Stimulated activated CD8-positive, alpha-beta memory T cell treated with anti-CD3 and anti-CD28 coated beads, Interleukin-7, amount 100 ng/mL, for 1 hour (primary cell): Measurements from ENCODE around the gene SLC12A8.

ENCODE experiments used
- DNase-seq, 2 donors: peaks; one replicate each; pipeline ENCODE4 v3.0.0-alpha.2; 2020; ENCODE audit warnings: low read depth in 2 of 2

The SLC12A8 gene

DNA sequence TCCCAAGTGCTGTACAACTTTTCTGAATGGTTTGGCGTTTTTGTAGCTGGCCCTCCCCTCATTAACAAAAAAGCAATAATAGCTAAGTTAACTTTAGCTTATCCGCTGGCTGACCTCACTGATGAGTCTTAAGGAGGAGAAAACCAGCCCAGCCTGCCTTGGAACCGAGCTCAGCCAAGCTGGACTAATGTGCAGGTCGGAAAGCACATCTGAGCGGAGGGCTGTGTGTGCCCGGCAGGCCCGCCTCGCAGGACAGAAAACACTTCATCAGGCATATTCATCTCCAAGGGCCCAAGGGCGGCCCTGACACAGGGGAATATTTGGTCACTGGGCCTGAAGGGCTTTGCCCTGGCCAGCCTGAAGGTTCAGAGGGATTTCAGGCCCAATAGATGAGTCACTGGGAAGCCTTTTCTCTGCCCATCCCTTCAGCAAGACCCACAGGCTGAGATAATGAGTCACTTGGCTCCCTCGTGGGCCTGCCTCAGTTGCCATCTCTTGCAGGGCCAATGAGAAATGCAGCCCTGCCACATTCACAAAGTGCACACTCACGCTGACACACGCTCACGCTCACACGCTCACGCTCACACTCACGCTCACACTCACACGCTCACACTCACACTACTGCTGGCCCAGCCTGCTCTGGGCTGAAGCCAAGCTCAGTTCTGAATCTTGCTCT lies 75.1 kb downstream of the SLC12A8 start:
- DNase-seq: no peak

DNA sequence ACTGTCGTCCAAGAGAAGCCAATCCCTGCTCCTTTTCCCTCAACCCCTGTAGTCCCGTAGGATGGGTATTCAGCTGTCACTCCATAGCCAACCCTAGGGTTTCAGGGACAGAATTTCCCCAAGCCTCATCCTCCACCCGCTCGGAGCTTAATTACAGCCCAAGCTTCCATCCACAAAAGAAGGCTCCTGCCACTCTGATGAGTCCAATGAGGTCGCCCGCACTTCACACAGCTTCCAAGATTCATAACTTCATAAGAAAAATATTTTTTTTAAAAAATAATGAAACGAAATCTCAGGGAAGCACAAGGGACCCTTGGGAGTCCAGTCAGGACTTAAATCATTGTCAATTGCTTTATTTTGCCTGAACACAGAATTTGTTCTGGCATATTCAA lies 75.6 kb downstream of the SLC12A8 start:
- no peak for DNase-seq

DNA sequence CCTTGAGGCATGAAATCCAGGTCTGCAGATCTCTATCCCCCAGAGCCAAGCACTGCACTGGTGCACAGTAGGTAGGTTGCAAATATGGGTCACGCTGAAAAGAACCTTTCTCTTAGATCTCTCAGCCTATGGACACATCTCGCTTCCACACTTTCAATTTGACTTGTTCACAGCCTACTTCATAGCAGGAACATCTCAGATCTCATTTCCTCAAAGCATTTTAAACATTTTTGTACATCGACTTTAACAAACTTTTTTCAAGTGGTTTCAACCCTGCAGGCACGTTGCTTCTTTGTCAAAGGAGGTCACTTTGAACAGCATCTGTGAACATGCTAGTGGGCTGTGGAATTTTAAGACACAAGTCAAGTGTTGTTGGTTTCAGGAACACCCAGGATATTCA lies 76.0 kb downstream of the SLC12A8 start:
- no peak for DNase-seq

DNA sequence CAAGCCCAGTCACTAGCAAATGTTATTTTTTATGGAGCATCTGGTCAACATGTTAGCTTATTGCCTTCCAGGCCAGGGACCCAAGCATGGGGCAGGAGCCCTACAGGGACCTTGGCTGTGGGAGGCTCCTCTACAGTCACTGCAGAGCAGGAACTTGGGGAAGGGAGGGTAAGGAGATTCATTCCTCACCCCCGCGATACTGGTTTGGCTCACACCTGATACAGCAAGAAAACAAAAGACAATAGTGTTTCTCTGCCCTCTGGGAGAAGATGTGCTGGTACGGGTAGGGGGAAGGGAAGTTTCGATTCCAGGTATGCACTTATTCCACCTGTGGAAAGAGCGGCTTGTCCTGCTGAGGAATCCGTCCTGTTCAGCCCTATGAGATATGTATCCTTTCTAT lies 77.6 kb downstream of the SLC12A8 start:
- DNase-seq: no peak

DNA sequence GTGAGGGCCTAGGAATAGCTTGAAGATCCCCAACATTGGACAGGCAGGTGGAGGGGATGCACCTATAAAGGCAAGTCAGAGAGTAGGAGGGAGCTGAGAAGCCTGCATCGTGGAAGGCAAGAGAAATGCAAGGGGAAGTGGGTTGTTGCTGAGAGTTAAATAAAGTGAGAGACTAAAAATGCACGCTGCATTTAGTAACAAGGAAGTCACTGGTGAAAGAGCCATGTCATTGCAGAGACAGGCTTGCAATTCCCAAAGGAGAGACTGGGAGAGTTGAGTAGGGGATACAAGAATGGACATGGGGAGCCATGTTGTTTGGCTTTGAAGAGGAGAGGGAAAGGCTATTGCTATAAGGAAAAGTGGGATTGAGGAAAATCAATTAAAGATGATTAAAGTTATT lies 79.7 kb downstream of the SLC12A8 start:
- DNase-seq: no peak

DNA sequence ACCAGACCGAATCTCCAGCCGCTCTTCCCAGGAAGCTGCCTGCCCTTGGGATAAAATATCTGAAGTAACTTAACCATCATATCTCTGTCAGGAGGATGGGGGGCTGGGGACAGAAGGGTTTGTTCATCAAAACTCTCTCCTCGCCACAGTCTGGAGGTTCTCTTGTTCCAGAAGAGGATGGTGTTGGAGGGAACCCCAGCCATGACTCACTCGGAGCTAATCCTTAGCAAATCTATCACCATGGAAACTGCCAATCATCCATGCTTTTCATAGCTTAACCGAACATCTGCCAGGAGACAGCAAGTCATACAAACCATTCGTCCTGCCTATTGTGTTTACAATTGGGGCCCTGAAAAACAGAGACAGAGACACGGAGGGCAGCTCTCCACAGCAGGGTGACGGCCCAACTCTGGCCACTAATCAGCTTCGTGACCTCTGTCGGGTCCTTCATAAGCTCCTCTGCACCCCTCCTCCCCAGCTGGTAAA lies 83.0 kb downstream of the SLC12A8 start:
- no peak for DNase-seq

DNA sequence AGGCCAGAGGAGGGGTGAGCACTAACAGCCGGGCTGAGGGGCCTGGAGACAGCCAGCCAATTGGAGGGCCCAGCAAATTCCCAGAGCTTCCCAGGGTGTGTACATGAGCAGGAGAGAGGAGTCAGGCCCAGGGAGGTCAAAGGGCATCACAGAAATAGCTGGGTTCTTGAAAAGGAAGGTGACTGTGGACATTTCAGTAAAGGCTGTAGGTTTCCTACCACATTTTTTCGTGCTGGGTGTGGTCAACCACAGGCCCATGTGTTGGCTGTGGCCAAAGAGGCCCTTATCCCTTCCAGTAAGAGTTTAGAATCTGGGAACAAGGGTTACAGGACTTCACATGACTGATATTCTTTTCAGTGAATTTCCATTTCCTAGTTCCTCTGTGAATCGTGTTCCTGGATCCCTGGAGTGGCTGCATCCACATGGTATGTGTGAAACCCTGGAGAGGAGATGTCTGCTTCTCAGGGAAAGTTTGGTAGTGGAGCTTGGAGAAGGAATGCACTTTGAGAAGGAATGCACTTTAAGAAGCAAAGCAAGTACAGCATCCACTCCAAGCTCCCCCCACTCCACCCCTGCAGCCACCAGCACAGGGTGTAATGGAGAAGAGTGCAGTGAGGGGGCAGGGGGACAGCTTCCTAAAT lies 83.6 kb downstream of the SLC12A8 start:
- DNase-seq: no peak

DNA sequence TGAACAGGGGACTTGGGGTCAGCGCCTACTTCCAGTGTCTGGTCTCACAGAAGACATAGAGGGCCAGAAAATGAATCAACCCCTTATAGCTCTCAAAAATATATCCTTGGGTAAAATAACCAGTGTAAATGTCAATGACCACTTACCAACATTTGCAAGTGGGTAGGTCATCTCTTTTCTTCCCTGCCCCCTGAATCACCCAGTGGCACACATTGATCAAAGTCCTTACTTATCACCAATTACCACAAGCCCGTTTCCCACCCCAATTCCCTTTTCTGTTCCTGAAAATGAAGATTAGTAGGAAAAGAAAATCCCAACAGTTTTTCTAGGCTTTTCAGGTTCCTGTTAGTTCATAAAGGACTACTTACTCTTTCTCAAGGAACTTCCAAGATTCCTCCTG lies 86.2 kb downstream of the SLC12A8 start:
- DNase-seq: no peak

DNA sequence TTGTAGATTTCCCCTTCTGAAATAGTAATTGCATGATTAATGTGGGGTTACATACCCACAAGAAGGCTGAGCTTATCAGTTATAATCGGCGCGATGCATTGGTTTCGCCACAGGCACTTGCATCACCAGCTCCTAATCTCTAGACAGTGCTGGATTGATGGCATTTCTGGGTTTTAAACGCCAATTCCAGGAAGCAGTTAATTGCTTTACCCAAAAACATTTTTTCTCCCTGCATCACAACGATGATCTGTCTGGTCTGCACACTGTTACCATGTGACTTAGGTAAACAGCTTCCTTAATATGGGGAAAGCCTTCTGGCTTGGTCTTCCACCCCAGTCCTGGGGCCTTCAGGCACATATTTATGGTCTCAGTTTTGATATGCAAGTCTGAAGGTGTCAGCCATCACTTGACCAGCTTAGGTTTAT lies 86.7 kb downstream of the SLC12A8 start:
- DNase-seq: no peak

DNA sequence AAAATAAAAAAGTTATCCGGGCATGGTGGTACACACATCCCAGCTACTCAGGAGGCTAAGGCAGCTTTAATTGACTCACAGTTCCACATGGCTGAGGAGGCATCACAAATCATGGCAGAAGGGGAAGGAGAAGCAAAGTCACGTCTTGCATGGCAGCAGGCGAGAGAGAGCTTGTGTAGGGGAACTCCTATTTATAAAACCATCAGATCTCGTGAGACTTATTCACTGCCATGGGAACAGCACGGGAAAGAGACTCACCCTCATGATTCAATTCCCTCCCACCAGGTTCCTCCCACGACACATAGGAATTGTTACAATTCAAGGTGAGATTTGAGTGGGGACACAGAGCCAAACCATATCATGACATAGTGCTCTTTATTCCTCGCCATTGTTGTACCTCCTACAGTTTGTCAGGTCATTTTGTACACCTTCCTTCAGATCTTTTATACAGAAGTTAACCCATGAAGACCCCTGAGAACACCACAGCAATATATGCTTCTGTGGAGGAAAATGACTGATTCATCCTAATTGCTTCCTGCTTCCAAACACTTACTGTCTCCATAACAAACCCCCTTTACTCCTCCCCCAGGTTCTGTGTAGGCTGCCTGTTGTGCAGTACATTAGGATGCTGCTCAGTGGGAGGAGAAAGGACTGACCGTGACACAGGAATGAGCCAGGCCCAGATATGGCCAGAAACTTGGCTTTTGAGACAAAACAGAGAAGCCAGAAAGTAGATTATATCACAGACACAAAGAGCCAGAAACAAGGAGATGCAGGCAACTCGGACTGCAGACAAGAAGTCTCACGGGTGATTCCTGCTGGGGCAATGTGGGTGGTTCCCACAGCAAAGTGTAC lies 88.9 kb downstream of the SLC12A8 start:
- DNase-seq: no peak

DNA sequence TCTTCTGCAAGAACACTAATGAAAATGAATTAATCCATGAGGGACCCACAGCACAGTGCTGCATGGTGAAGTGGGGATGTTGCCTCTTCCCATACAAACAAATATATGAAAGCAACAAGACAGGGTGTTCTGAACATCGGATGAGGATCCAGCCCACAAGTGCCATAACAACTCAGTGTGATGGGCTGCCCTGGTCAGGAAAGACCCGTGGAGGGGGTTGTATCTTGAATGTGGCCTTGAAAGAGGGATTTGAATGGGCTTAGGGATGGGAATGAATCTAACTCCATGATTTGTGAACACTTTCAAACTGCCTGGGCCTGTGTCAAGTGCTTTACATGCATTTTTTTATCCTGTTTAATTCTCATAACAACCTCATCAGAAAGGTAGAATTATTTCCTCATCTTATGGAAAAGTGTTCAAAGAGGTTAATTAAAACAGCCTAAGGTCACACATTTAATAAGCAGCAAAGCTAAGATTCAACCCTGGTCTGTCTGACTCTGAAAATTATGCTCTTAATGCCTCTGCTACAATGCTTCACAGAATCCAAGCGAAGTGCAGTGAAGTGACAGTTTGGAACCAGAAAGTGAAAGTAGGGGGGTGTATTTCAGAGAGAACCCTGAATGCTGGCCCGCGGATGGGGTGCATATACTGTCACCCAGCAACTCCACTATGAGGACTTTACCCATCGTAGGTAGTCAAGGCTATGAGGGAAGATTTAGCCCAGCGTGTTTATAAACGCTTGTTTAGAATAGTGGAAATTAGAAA lies 91.1 kb downstream of the SLC12A8 start:
- DNase-seq: no peak

DNA sequence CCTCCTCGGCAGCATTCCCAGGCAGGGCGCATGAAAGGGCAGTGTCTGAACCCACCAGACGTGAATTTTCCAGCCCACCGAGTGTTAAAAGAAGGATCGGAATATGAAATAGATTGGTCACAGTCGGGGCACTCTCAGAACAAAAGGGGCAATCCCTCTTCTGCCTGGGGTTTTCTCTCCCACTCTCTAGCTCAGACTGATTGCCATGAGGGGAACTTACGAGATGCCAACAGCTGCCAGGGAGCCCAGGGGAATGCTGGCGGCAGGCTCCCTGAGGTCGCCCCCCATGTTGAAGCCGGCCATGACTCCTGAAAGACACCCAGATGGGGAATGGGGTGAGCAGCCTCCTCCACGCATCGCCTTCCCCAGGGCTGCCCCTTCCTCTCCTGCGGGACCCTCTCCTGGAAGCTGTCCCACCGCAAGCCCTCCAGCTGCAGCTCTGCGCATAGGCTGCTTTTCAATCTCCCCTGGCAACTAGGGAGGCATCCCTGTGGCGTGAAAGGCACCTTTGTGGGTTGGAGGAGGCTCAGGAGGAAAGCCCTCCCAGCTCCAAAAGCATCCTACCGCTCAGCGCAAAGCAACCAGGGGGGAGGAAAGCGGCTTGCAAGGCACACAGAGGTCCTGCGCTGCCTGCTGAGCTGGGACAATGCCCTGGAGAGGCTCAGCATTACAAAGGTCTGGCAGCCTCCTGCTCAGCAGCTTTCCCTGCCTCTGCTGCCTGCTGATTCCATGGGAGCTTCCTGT lies 92.0 kb downstream of the SLC12A8 start:
- no peak for DNase-seq

DNA sequence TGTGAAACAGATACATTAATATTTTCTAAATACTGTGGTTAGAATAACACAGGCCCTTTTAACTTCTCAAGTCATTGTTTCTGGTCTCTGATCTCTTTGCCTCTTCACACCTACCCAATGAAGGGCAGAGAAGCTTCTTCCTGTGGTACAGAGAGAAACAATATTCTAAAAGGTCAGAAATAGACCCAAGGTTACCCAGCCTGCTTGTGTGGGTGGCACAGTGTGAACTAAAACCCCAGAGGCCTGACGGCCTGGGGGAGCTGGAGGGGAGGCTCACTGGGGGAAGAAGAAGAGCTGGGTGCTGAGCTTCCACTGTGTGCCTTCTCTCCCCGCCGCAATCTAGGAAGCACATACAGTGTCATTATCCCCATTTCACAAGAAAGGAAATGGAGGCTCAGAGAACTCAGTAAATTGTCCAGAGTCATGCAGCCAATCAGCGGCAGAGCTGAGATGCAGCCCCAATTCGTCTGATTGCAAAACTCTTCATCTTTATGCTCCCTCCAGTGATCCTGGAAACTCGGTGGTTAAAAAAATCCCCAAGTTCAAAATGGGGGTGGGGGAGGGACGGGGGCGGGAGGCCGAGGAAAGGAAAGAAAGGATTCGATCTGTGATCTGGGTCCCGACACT lies 92.7 kb downstream of the SLC12A8 start:
- DNase-seq: no peak

DNA sequence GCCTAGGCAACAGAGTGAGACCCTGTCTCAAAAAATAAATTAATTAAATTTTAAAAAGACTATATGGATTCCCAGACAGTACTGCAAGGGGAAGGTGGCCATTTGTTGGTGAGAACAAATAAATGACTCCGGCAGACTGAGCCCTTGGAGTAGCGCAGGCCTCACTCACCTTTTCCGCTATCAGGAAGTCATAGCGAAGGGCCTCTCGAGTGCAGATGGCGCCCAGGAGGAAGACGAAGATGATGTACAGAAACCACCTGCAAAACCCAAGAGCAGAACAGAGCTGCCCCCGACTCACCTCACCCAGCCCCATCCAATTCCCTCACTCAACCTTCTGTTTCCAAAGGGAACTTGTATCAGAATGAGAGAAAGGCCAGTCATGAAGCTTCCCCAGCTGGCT lies 93.9 kb downstream of the SLC12A8 start:
- DNase-seq: no peak

DNA sequence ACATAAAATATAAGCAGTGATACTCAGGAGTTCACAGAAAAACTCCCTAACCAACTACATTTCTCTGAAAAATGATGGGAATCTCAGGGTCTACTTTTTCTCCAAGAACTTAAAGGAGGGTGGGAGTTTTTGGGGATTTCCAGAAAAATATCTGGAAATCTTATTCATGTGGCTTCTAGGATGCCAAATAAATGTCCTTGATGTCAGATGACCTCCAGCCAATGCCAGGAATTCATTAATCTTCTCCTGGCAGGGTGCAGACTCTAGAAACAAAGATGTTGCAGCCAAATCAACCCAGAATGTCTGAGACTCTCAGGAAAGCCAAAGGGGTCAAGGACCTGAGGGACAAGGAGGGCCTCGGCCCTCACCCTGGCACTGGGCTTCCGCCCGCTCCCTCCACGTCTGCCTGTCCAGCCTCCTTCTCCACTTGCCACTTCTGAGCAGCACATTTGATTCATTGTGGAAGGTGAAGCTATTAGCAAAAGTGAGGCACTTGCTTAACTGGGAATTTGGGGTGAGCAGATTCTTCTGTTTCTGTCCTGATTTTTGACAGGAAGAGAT lies 94.8 kb downstream of the SLC12A8 start:
- DNase-seq: no peak

DNA sequence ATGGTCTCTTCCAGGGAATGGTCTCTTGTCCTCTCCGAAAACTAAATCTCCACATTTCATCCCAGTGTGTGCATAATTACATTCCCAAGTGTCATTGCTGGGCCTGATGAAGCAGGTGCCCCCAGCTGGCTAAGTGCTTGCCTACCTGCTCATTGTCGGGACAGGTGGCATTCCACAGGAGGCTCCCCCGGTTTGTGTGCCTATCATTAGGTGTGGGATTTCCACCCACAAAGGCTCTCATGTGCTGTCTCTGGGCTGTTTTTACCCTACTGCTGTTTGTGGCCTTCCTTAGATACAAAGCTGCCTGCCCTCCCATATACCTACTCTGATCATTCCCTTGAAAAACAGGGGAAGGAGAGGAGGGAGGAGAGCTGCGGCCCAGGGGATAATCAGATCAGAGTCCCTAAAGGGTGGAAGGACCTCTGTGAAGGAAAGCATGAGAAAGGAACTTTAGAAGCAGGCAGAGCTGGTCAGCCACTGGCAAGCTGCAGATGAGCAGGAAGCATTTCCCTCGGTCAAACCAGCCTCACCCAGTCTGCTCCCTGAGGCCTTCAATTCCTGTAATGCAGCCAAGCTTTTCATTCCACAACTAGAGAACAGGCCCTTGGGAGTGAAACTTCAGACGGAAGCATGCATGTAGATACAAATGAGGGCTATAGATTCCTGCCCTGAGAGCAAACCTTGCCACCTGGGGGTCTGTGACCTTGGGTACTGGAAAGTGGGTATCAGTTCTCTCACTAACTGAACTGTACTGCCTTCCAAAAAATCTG lies 96.1 kb downstream of the SLC12A8 start:
- DNase-seq: no peak

DNA sequence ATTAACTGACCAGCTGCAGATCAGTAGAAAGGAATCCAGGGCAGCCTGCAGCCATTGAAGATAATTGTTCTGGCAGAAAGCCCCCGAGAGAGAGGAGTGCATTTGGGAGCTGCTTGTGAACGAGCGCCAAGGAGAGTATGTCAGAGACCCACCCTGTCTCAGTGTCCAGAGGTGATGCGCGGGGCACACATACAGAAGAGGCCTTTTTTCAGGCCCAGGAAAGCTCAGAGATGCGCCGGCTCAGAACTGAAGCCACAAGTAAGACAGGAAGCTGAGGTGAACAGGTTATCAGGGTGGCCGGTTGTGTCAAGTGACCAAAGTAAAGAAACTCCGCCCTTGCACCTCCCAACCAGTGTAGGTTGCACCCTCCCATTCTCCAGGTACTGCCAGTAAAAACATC lies 96.9 kb downstream of the SLC12A8 start:
- no peak for DNase-seq

DNA sequence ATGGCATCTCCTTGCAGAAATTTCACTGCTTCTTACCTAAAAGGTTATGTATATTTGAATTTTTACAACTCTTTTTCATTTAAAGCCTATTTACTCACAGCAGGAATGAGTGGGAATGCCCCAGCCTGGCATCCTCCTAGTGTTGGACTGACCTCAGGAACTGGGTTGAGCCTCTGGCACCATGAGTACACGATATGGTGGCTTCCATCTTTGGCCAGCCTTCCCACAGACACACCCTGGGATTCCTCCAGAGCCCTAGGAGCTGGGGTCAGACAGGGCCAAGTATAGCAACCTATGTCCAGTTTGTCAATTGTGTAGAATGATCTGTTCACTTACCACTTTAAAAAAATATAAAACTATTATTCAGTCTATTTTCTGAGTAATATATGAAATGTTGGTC lies 99.6 kb downstream of the SLC12A8 start:
- DNase-seq: no peak

DNA sequence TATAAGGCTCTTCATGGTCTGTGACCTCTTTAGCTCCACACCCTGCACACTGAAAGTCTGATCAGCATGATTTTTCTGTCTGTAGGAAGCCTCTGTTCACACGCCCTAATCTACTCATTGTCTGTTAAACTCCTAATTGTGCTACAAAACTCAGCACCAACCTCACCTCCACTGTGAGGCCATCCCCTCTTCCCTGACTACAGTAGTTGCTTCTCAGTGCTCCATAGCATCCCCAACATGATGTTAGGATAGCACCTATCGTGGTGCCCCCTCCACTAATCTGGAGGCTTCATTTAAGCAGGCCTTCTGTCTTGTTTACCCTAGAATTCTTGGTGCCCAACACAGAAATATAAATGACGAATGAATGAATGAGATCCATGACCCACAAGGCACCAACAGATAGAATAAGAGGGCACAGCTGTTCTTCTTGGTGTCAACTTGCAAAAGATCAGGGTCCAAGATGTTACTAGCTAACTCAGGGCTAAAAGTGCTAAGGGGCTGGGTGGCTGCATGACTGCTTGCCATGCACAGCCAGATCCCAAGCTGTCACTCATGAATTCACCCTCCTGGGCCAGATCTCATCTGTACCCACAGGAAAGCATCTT lies 101.6 kb downstream of the SLC12A8 start:
- no peak for DNase-seq
